ENCODE results near the gene IFFO2. TPM values are rescaled to one million over a fixed set of nuclear protein-coding genes. Genes with fewer than 3 reads are reported as not detected.
"Not testable (repeated sequence)": the region's sequence is repeated elsewhere in the genome, so short reads cannot be mapped to it uniquely, and the experiment has no call there.

IFFO2 gene
- total and polyA plus RNA-seq, 2 donors (not counting 1 experiment from before 2014, with no cell fraction given): 16.8 to 19.2 TPM

DNA sequence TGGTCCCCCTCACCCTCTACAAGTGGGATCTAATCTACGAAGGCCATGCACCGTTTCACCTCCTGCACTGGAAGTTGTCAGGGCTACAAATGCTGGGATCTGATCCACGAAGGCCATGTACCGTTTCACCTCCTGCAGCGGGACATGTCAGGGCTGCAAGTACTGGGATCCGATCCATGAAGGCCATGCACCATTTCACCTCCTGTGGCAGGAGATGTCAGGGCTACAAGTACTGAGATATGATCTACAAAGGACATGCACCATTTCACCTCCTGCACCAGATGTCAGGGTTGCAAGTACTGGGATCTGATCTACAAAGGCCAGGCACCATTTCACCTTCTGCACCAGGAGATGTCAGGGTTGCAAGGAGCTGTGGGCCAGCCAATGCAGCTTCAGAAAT lies 61.2 kb downstream of the IFFO2 start:
- Mint-ChIP-seq H3K4me1 (no peaks in the 10 kb centered on the region), H3K4me3 (no peak overlapping the region), H3K27me3 (no peaks in the 10 kb centered on the region), H3K27ac (no peak overlapping the region), H3K9me3 (ENCODE audit: insufficient read depth) (no peaks in the 10 kb centered on the region)
- ATAC-seq (ENCODE audit: low read depth): no peak
- Histone ChIP-seq H3K4me1 (ENCODE audit: control insufficient read depth in 2 of 2, insufficient read depth in 2 of 2, low read length in 2 of 2) (no peaks in the 10 kb centered on the region), H3K27ac (ENCODE audit: low read length in 2 of 2) (no peak overlapping the region), H2AFZ (ENCODE audit: insufficient read depth, low read depth, low read length, poor library complexity, severe bottlenecking) (no peak overlapping the region), H3K4me2 (replicated peaks; ENCODE audit: low read depth, low read length, poor library complexity, severe bottlenecking) (no peak overlapping the region), H4K20me1 (ENCODE audit: control insufficient read depth, insufficient read depth, low read length, poor library complexity, severe bottlenecking) (no peaks in the 10 kb centered on the region), H3K4me3 (ENCODE audit: control extremely low read depth in 1 of 5, extremely low read depth in 1 of 5, insufficient read depth in 1 of 5, low read depth in 2 of 5, low read length in 4 of 5) (no peak overlapping the region), H3K9me3 (ENCODE audit: control extremely low read depth in 1 of 3, control insufficient read depth in 2 of 3, insufficient read depth in 1 of 3, low read length in 2 of 3) (no peaks in the 10 kb centered on the region), H3K9ac (ENCODE audit: low read length) (no peak overlapping the region), H3K36me3 (replicated peaks in 1 of 2; ENCODE audit: control extremely low read depth in 1 of 2, control insufficient read depth in 1 of 2, extremely low read depth in 1 of 2, insufficient read depth in 2 of 2, low read length in 1 of 2) (no peaks in the 10 kb centered on the region), H3K27me3 (replicated peaks in 1 of 4; ENCODE audit: control extremely low read depth in 1 of 4, control insufficient read depth in 3 of 4, insufficient read depth in 4 of 4, low read length in 3 of 4) (no peaks in the 10 kb centered on the region), H3K79me2 (ENCODE audit: control insufficient read depth, insufficient read depth, low read length) (no peaks in the 10 kb centered on the region)
- intact Hi-C loops (cut with micrococcal nuclease): no loop called here
- no peak for DNase-seq
- TF ChIP-seq, protein P1, sequence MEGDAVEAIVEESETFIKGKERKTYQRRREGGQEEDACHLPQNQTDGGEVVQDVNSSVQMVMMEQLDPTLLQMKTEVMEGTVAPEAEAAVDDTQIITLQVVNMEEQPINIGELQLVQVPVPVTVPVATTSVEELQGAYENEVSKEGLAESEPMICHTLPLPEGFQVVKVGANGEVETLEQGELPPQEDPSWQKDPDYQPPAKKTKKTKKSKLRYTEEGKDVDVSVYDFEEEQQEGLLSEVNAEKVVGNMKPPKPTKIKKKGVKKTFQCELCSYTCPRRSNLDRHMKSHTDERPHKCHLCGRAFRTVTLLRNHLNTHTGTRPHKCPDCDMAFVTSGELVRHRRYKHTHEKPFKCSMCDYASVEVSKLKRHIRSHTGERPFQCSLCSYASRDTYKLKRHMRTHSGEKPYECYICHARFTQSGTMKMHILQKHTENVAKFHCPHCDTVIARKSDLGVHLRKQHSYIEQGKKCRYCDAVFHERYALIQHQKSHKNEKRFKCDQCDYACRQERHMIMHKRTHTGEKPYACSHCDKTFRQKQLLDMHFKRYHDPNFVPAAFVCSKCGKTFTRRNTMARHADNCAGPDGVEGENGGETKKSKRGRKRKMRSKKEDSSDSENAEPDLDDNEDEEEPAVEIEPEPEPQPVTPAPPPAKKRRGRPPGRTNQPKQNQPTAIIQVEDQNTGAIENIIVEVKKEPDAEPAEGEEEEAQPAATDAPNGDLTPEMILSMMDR (IDR thresholded peaks at IDR 0.05): no peak
- TF ChIP-seq EZH2 (IDR thresholded peaks at IDR 0.05; ENCODE audit: borderline replicate concordance, insufficient read depth, low read depth, low read length, poor library complexity, severe bottlenecking): no peak
- ChIA-PET POLR2A (interaction anchor here (0.6 kb wide), 1 partner anchor 1465 kb away, joined by 3 read pairs; no protein-coding TSS in a partner anchor), CTCF (interaction anchor here (1.0 to 2.6 kb wide), 4 partner anchors 10 to 19 kb away, joined by 3 to 11 read pairs (median 4); no protein-coding TSS in a partner anchor)
- 98% methylated on average over 6 of the region's 6 CpGs for WGBS (ENCODE audit: insufficient coverage)

DNA sequence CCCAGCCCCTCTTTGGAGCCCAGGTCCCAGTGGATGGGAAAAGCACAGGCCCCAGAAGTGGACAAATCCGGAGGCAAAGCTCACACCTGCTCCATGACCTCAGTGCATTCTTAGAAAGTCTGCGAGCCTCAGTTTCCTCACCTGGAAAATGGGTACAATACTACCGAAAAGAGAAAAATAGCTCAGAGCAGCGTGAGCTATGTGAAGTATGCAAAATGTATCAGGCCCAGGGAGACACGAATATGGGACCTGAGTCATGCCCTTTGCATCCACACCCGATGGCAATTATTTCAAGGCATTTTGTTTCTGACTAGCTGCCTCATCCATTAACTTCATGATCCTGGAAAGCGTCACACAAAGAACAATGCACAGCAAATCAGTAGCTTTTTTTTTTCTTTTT lies 63.4 kb downstream of the IFFO2 start:
- intact Hi-C loops (cut with micrococcal nuclease): no loop called here
- H3K4me3 Mint-ChIP-seq: no peak overlapping the region
- H3K9me3 Mint-ChIP-seq (ENCODE audit: insufficient read depth): no peaks in the 10 kb centered on the region
- H3K79me2 ChIP-seq (ENCODE audit: control insufficient read depth, insufficient read depth, low read length): no peaks in the 10 kb centered on the region
- no peak for TF ChIP-seq EZH2 (IDR thresholded peaks at IDR 0.05; ENCODE audit: borderline replicate concordance, insufficient read depth, low read depth, low read length, poor library complexity, severe bottlenecking)
- TF ChIP-seq, protein P1 (IDR thresholded peaks at IDR 0.05): no peak
- H4K20me1 ChIP-seq (ENCODE audit: control insufficient read depth, insufficient read depth, low read length, poor library complexity, severe bottlenecking): no peaks in the 10 kb centered on the region
- WGBS (ENCODE audit: insufficient coverage): 86% methylated on average over 6 of the region's 7 CpGs
- POLR2A ChIA-PET: no interaction called here
- DNase-seq (no peak), ATAC-seq (ENCODE audit: low read depth) (no peak)
- no peak overlapping the region for H3K4me3 ChIP-seq (ENCODE audit: control extremely low read depth in 1 of 5, extremely low read depth in 1 of 5, insufficient read depth in 1 of 5, low read depth in 2 of 5, low read length in 4 of 5)
- H2AFZ ChIP-seq (ENCODE audit: insufficient read depth, low read depth, low read length, poor library complexity, severe bottlenecking): no peak overlapping the region
- H3K27me3 Mint-ChIP-seq: no peaks in the 10 kb centered on the region
- no peak overlapping the region for H3K27ac Mint-ChIP-seq
- H3K27ac ChIP-seq (ENCODE audit: low read length in 2 of 2): no peak overlapping the region
- no peak overlapping the region for H3K9ac ChIP-seq (ENCODE audit: low read length)
- peaks cover 0 to 3% of the 10 kb centered on the region in 2 experiments for H3K36me3 ChIP-seq (replicated peaks in 1 of 2; ENCODE audit: control extremely low read depth in 1 of 2, control insufficient read depth in 1 of 2, extremely low read depth in 1 of 2, insufficient read depth in 2 of 2, low read length in 1 of 2)
- CTCF ChIA-PET: interaction anchor here (0.5 to 2.0 kb wide), 8 partner anchors 9 to 769 kb away, joined by 3 to 11 read pairs (median 4); no protein-coding TSS in a partner anchor
- no peaks in the 10 kb centered on the region for H3K27me3 ChIP-seq (replicated peaks in 1 of 4; ENCODE audit: control extremely low read depth in 1 of 4, control insufficient read depth in 3 of 4, insufficient read depth in 4 of 4, low read length in 3 of 4)
- H3K4me1 Mint-ChIP-seq: no peaks in the 10 kb centered on the region
- no peaks in the 10 kb centered on the region for H3K9me3 ChIP-seq (ENCODE audit: control extremely low read depth in 1 of 3, control insufficient read depth in 2 of 3, insufficient read depth in 1 of 3, low read length in 2 of 3)
- H3K4me1 ChIP-seq (ENCODE audit: control insufficient read depth in 2 of 2, insufficient read depth in 2 of 2, low read length in 2 of 2): no peaks in the 10 kb centered on the region
- H3K4me2 ChIP-seq (replicated peaks; ENCODE audit: low read depth, low read length, poor library complexity, severe bottlenecking): no peak overlapping the region

DNA sequence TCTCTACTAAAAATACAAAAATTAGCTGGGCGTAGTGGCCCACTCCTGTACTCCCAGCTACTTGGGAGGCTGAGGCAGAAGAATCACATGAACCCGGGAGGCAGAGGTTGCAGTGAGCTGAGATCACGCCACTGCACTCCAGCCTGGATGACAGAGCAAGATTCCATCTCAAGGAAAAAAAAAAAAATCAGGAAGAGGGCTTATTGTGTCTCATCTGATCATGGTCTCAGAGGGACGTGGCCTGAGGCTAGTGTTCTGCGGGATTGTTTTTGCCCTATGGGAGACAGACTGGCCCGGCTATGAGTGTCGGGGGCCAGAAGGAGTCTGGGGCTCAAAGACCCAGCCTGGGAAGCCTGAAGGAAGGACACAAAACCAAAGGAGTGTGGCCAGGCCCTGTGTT lies 64.6 kb downstream of the IFFO2 start:
- DNase-seq; H3K9me3 ChIP-seq (ENCODE audit: control extremely low read depth in 1 of 3, control insufficient read depth in 2 of 3, insufficient read depth in 1 of 3, low read length in 2 of 3); H3K9ac ChIP-seq (ENCODE audit: low read length); H3K27ac Mint-ChIP-seq; H3K4me2 ChIP-seq (replicated peaks; ENCODE audit: low read depth, low read length, poor library complexity, severe bottlenecking); ATAC-seq (ENCODE audit: low read depth); H3K4me1 Mint-ChIP-seq; H3K4me3 Mint-ChIP-seq; POLR2A ChIA-PET; H3K9me3 Mint-ChIP-seq (ENCODE audit: insufficient read depth); H4K20me1 ChIP-seq (ENCODE audit: control insufficient read depth, insufficient read depth, low read length, poor library complexity, severe bottlenecking); H3K27me3 ChIP-seq (replicated peaks in 1 of 4; ENCODE audit: control extremely low read depth in 1 of 4, control insufficient read depth in 3 of 4, insufficient read depth in 4 of 4, low read length in 3 of 4); intact Hi-C loops (cut with micrococcal nuclease); H3K4me3 ChIP-seq (ENCODE audit: control extremely low read depth in 1 of 5, extremely low read depth in 1 of 5, insufficient read depth in 1 of 5, low read depth in 2 of 5, low read length in 4 of 5); H3K79me2 ChIP-seq (ENCODE audit: control insufficient read depth, insufficient read depth, low read length); H3K4me1 ChIP-seq (ENCODE audit: control insufficient read depth in 2 of 2, insufficient read depth in 2 of 2, low read length in 2 of 2); H3K36me3 ChIP-seq (replicated peaks in 1 of 2; ENCODE audit: control extremely low read depth in 1 of 2, control insufficient read depth in 1 of 2, extremely low read depth in 1 of 2, insufficient read depth in 2 of 2, low read length in 1 of 2); H2AFZ ChIP-seq (ENCODE audit: insufficient read depth, low read depth, low read length, poor library complexity, severe bottlenecking); H3K27me3 Mint-ChIP-seq; H3K27ac ChIP-seq (ENCODE audit: low read length in 2 of 2): not testable (repeated sequence)
- 99% methylated on average over 6 of the region's 7 CpGs for WGBS (ENCODE audit: insufficient coverage)
- CTCF ChIA-PET: interaction anchor here (0.8 to 2.0 kb wide), 6 partner anchors 8 to 81 kb away, joined by 3 to 11 read pairs (median 4); no protein-coding TSS in a partner anchor
